BJ (cell line): ENCODE results near the gene GFER. TPM values are rescaled to one million over a fixed set of nuclear protein-coding genes. Genes with fewer than 3 reads are reported as not detected.

Experiments used
- CTCF ChIA-PET: fragments of 350-600 bp; formaldehyde crosslinking; extraction: SDS; loops from one replicate; lab custom pipeline; 2021; ENCODE audit warnings: antibody characterized with exemption, inconsistent platforms; lab: Yijun Ruan, JAX
- POLR2A ChIA-PET: fragments of 300-600 bp; sonication (Branson Sonifier 250); formaldehyde crosslinking; extraction: SDS; loops from one replicate; lab custom pipeline; 2021; ENCODE audit warnings: antibody characterized with exemption; lab: Charles Lee
- DNase-seq: peaks from one replicate; pipeline ENCODE4 v3.0.0-alpha.2; 2011; ENCODE audit warnings: low read depth
- H3K27me3 ChIP-seq: 2 replicates; pipeline ENCODE4 v1.6.0; 2011; ENCODE audit warnings: low read length; ENCODE audit not compliant: control insufficient read depth, insufficient read depth
- H3K36me3 ChIP-seq: 2 replicates; pipeline ENCODE4 v1.5.1; 2011; ENCODE audit warnings: low read length; ENCODE audit not compliant: control insufficient read depth, insufficient read depth
- H3K4me3 ChIP-seq: 2 replicates; pipeline ENCODE4 v1.5.1; 2011; ENCODE audit warnings: low read depth, mild to moderate bottlenecking, control low read depth, low read length
- CTCF ChIP-seq: IDR thresholded peaks from 2 replicates; pipeline ENCODE4 v1.5.1; 2011; ENCODE audit warnings: low read depth, mild to moderate bottlenecking, control low read depth, inconsistent platforms, low read length, moderate library complexity; ENCODE audit not compliant: insufficient read depth
- polyA plus RNA-seq: library from polyadenylated mRNA; depleted of rRNA; stranded (reverse); fragments of >200 nt; gene quantifications from 2 replicates; pipeline ENCODE4 v1.2.3, GENCODE V29; 2011

The GFER gene
- polyA plus RNA-seq, 1 experiment, result 19.8 TPM

GRCh38 chr16:1978476-1979120 lies 5.4 kb upstream of the GFER start:
- ChIA-PET POLR2A (no interaction called here), CTCF (interaction anchor here (1.1 kb wide), 1 partner anchor 162 kb away, joined by 4 read pairs; no protein-coding TSS in a partner anchor)
- DNase-seq, result no peak
- peaks cover 12% of the 10 kb centered on the region for H3K27me3 ChIP-seq
- no peak overlapping the region for H3K4me3 ChIP-seq
- H3K36me3 ChIP-seq, result peaks cover 32% of the 10 kb centered on the region
- TF ChIP-seq CTCF, result no peak

- no peak for TF ChIP-seq CTCF
- Histone ChIP-seq H3K27me3 (peaks cover 12% of the 10 kb centered on the region), H3K4me3 (no peak overlapping the region), H3K36me3 (peaks cover 29% of the 10 kb centered on the region)
- POLR2A ChIA-PET, result no interaction called here
- CTCF ChIA-PET, result interaction anchor here (1.1 kb wide), 1 partner anchor 161 kb away, joined by 4 read pairs; no protein-coding TSS in a partner anchor
- no peak for DNase-seq
Observed at GRCh38 chr16:1979271-1980029, 4.5 kb upstream of the GFER start.

GRCh38 chr16:1980030-1980769 lies 3.8 kb upstream of the GFER start:
- CTCF ChIA-PET, result no interaction called here
- DNase-seq, result no peak

GRCh38 chr16:1980770-1981087 lies 3.3 kb upstream of the GFER start:
- ChIA-PET CTCF (interaction anchor here (1.1 kb wide), 1 partner anchor 160 kb away, joined by 3 read pairs; no protein-coding TSS in a partner anchor), POLR2A (no interaction called here)
- TF ChIP-seq CTCF, result no peak
- no peak overlapping the region for H3K4me3 ChIP-seq
- DNase-seq, result no peak
- peaks cover 12% of the 10 kb centered on the region for H3K27me3 ChIP-seq
- H3K36me3 ChIP-seq, result peaks cover 24% of the 10 kb centered on the region

More at GRCh38 chr16:1980030-1980769, 3.8 kb upstream of the GFER start:
- Histone ChIP-seq H3K36me3 (peaks cover 26% of the 10 kb centered on the region), H3K4me3 (no peak overlapping the region), H3K27me3 (peaks cover 12% of the 10 kb centered on the region)
- TF ChIP-seq CTCF, result no peak
- POLR2A ChIA-PET, result no interaction called here

GRCh38 chr16:1981398-1981836 lies 2.6 kb upstream of the GFER start, which contains the start of gene NOXO1:
Gene NOXO1, minus strand, starts transcription at chr16:1981469. Its CDS starts 290 bp downstream, at chr16:1981179.
- Histone ChIP-seq H3K27me3 (peaks cover 12% of the 10 kb centered on the region), H3K4me3 (no peak within 1 kb of the TSS), H3K36me3 (peaks cover 24% of the 10 kb centered on the region)
- ChIA-PET POLR2A (no interaction called here), CTCF (interaction anchor here (1.1 to 1.3 kb wide), 2 partner anchors 10 to 159 kb away, joined by 3 to 4 read pairs; partner anchors contain the start of gene TBL3)
- TF ChIP-seq CTCF, result no peak
- no peak for DNase-seq
